GM23248 (cell line): ENCODE measurements around the gene ARSG. TPM values are rescaled to one million over a fixed set of nuclear protein-coding genes. Genes with fewer than 3 reads are reported as not detected.

Experiments used
- DNase-seq: peaks from one replicate; pipeline ENCODE4 v3.0.0-alpha.2; 2015
- H2AFZ ChIP-seq: fragments of 200-600 bp; sonication (generic); 2 replicates; pipeline ENCODE4 v1.6.1; 2016; ENCODE audit warnings: antibody characterized with exemption
- H3F3A ChIP-seq: fragments of 200-600 bp; sonication (generic); 2 replicates; pipeline ENCODE4 v1.6.1; 2016; ENCODE audit warnings: mild to moderate bottlenecking, antibody characterized with exemption, mixed run types; ENCODE audit not compliant: insufficient read depth
- H3K27ac ChIP-seq: fragments of 200-600 bp; sonication (generic); 2 replicates; pipeline ENCODE4 v1.5.1; 2016; ENCODE audit warnings: mild to moderate bottlenecking
- H3K27me3 ChIP-seq: fragments of 200-600 bp; sonication (generic); replicated peaks from 2 replicates; pipeline ENCODE4 v1.6.1; 2016; ENCODE audit warnings: mild to moderate bottlenecking; ENCODE audit not compliant: insufficient read depth
- H3K36me3 ChIP-seq: fragments of 200-600 bp; sonication (generic); 2 replicates; pipeline ENCODE4 v1.6.1; 2016; ENCODE audit warnings: low read depth, mild to moderate bottlenecking
- H3K4me1 ChIP-seq: fragments of 200-600 bp; sonication (generic); 2 replicates; pipeline ENCODE4 v1.6.1; 2016; ENCODE audit warnings: mild to moderate bottlenecking; ENCODE audit not compliant: insufficient read depth
- H3K4me2 ChIP-seq: fragments of 200-600 bp; sonication (generic); one replicate; pipeline ENCODE4 v1.6.1; 2016; ENCODE audit warnings: mild to moderate bottlenecking; ENCODE audit not compliant: unreplicated experiment
- H3K4me3 ChIP-seq: fragments of 200-600 bp; sonication (generic); 2 replicates; pipeline ENCODE4 v1.5.1; 2016; ENCODE audit warnings: mild to moderate bottlenecking
- H3K79me2 ChIP-seq: fragments of 200-600 bp; sonication (generic); 2 replicates; pipeline ENCODE4 v1.6.1; 2016; ENCODE audit warnings: mild to moderate bottlenecking; ENCODE audit not compliant: insufficient read depth
- H3K9ac ChIP-seq: fragments of 200-600 bp; sonication (generic); 2 replicates; pipeline ENCODE4 v1.6.1; 2016; ENCODE audit warnings: mild to moderate bottlenecking
- H3K9me2 ChIP-seq: fragments of 200-600 bp; sonication (generic); 2 replicates; pipeline ENCODE4 v1.6.1; 2016; ENCODE audit warnings: mixed run types, mild to moderate bottlenecking, moderate library complexity; ENCODE audit not compliant: insufficient read depth
- H3K9me3 ChIP-seq: fragments of 200-600 bp; sonication (generic); one replicate; pipeline ENCODE4 v1.6.1; 2017; ENCODE audit warnings: low read depth
- H4K20me1 ChIP-seq: fragments of 200-600 bp; sonication (generic); 2 replicates; pipeline ENCODE4 v1.6.0; 2016; ENCODE audit not compliant: insufficient read depth
- EZH2 ChIP-seq: fragments of 200-600 bp; sonication (generic); IDR thresholded peaks from 2 replicates; pipeline ENCODE4 v1.6.1; 2018; ENCODE audit warnings: antibody characterized with exemption, mild to moderate bottlenecking; ENCODE audit not compliant: insufficient read depth, poor library complexity, severe bottlenecking
- EZH2phosphoT487 ChIP-seq: fragments of 200-600 bp; sonication (generic); IDR thresholded peaks from 2 replicates; pipeline ENCODE4 v1.6.1; 2018; ENCODE audit warnings: antibody characterized with exemption, moderate library complexity, mild to moderate bottlenecking, low read depth; ENCODE audit not compliant: insufficient read depth
- WGBS, 2 experiments: methylation state at CpG; one replicate each; pipeline ENCODE4 v1.1.6; 2015 to 2017; ENCODE audit warnings: low lambda C conversion rate in 2 of 2, low coverage in 1 of 2; ENCODE audit errors: missing lambda C conversion rate in 2 of 2; 5-methylcytosine and 5-hydroxymethylcytosine counted together
- in situ Hi-C: fragments of 300-500 bp; cut with MboI; formaldehyde crosslinking; loops from 2 replicates; pipeline ENCODE4 v1.15.0; 2020
- polyA plus RNA-seq: library from polyadenylated mRNA; unstranded; fragments of >200 nt; fragmentation: Nextera tagmentation; extraction: Ambion mirVana; gene quantifications from 2 replicates; pipeline ENCODE4 v1.2.1, GENCODE V29; 2016
- total RNA-seq: library from RNA; depleted of rRNA; stranded (reverse); fragments of >200 nt; shearing (Covaris generic); gene quantifications from 2 replicates; pipeline ENCODE4 v1.2.3, GENCODE V29; 2014

ARSG gene
- total and polyA plus RNA-seq, 2 experiments from 2014 or later = 2.8 to 5.6 TPM

- DNase-seq = no peak
- Histone ChIP-seq H3K79me2 (no peaks in the 10 kb centered on the region), H2AFZ (no peak overlapping the region), H4K20me1 (no peaks in the 10 kb centered on the region), H3K4me2 (no peak overlapping the region), H3K9me2 (no peaks in the 10 kb centered on the region), H3K27me3 (no peaks in the 10 kb centered on the region), H3K4me1 (peaks cover 26% of the 10 kb centered on the region), H3K9ac (no peak overlapping the region), H3K27ac (no peak overlapping the region), H3K36me3 (peaks cover 18% of the 10 kb centered on the region; the same call in 1 of the 2 replicates), H3K9me3 (no peaks in the 10 kb centered on the region), H3F3A (peaks cover 33% of the 10 kb centered on the region; the same call in 1 of the 2 replicates), H3K4me3 (no peak overlapping the region)
- 100% methylated on average over 2 of the region's 2 CpGs for WGBS, 2 experiments
- TF ChIP-seq EZH2phosphoT487 (no peak), EZH2 (no peak)
- in situ Hi-C loops = no loop called here
Measured at GRCh38 chr17:68440526-68440925, 149.2 kb downstream of the ARSG start.

- WGBS, 2 experiments = 91 to 95% methylated on average over 14 of the region's 14 CpGs
Measured at GRCh38 chr17:68441070-68441770, 149.9 kb downstream of the ARSG start.

GRCh38 chr17:68443972-68444464 is 152.7 kb downstream of the ARSG start:
- Histone ChIP-seq H3K9ac (no peak overlapping the region), H3F3A (peaks cover 31% of the 10 kb centered on the region; the same call in 1 of the 2 replicates), H3K27ac (no peak overlapping the region), H3K4me2 (no peak overlapping the region), H3K79me2 (no peaks in the 10 kb centered on the region), H3K9me3 (no peaks in the 10 kb centered on the region), H3K9me2 (no peaks in the 10 kb centered on the region), H4K20me1 (no peaks in the 10 kb centered on the region), H3K4me1 (peaks cover 13% of the 10 kb centered on the region; the same call in 1 of the 2 replicates), H2AFZ (no peak overlapping the region), H3K4me3 (no peak overlapping the region), H3K36me3 (peaks cover 47% of the 10 kb centered on the region), H3K27me3 (no peaks in the 10 kb centered on the region)
- no peak for TF ChIP-seq EZH2phosphoT487
- TF ChIP-seq EZH2 = no peak
- 12 to 15% methylated on average over 11 of the region's 11 CpGs for WGBS, 2 experiments
- in situ Hi-C loops = no loop called here
- peak; percentile 47 for DNase-seq

More at GRCh38 chr17:68441070-68441770, 149.9 kb downstream of the ARSG start:
- Histone ChIP-seq H3F3A (peaks cover 33% of the 10 kb centered on the region; the same call in 1 of the 2 replicates), H4K20me1 (no peaks in the 10 kb centered on the region), H3K4me3 (no peak overlapping the region), H2AFZ (no peak overlapping the region), H3K9ac (no peak overlapping the region), H3K27ac (no peak overlapping the region), H3K9me2 (no peaks in the 10 kb centered on the region), H3K79me2 (no peaks in the 10 kb centered on the region), H3K4me2 (no peak overlapping the region), H3K9me3 (no peaks in the 10 kb centered on the region), H3K27me3 (no peaks in the 10 kb centered on the region), H3K4me1 (peaks cover 20% of the 10 kb centered on the region), H3K36me3 (peaks cover 25% of the 10 kb centered on the region; the same call in 1 of the 2 replicates)
- TF ChIP-seq EZH2phosphoT487 = no peak
- TF ChIP-seq EZH2 = no peak
- in situ Hi-C loops = no loop called here
- DNase-seq = no peak

- Histone ChIP-seq H3K79me2 (peaks cover 7% of the 10 kb centered on the region; the same call in 1 of the 2 replicates), H3K4me1 (peaks cover 13% of the 10 kb centered on the region; the same call in 1 of the 2 replicates), H3K9me3 (no peaks in the 10 kb centered on the region), H3K9me2 (no peaks in the 10 kb centered on the region), H3K9ac (no peak overlapping the region), H3F3A (peaks cover 19% of the 10 kb centered on the region; the same call in 1 of the 2 replicates), H3K4me2 (no peak overlapping the region), H3K27ac (no peak overlapping the region), H3K27me3 (no peaks in the 10 kb centered on the region), H3K4me3 (no peak overlapping the region), H4K20me1 (no peaks in the 10 kb centered on the region), H2AFZ (no peak overlapping the region), H3K36me3 (peaks cover 62% of the 10 kb centered on the region)
- no peak for DNase-seq
- TF ChIP-seq EZH2 = no peak
- no peak for TF ChIP-seq EZH2phosphoT487
- in situ Hi-C loops = no loop called here
- WGBS, 2 experiments = 95 to 98% methylated on average over 8 of the region's 8 CpGs
Measured at GRCh38 chr17:68445671-68446070, 154.4 kb downstream of the ARSG start.
